Skeletal muscle tissue (tissue), 4 donors: ENCODE measurements around the gene METTL1. TPM values are rescaled to one million over a fixed set of nuclear protein-coding genes. Genes with fewer than 3 reads are reported as not detected.

Experiments
- H3K27ac ChIP-seq: one replicate; pipeline ENCODE4 v1.7.0; 2013; ENCODE audit warnings: mild to moderate bottlenecking, low read depth, low read length, inconsistent platforms
- H3K27me3 ChIP-seq, 3 donors: one replicate each; pipeline ENCODE4 v1.7.0; 2013; ENCODE audit warnings: low read length in 3 of 3; ENCODE audit not compliant: control insufficient read depth in 3 of 3, insufficient read depth in 3 of 3
- H3K36me3 ChIP-seq, 3 donors: one replicate each; pipeline ENCODE4 v1.7.0; 2013; ENCODE audit warnings: low read length in 3 of 3; ENCODE audit not compliant: control insufficient read depth in 3 of 3, insufficient read depth in 3 of 3
- H3K4me1 ChIP-seq, 3 donors: one replicate each; pipeline ENCODE4 v1.7.0; 2013; ENCODE audit warnings: low read length in 3 of 3, mild to moderate bottlenecking in 3 of 3; ENCODE audit not compliant: control insufficient read depth in 3 of 3, insufficient read depth in 3 of 3
- H3K4me3 ChIP-seq, 3 donors: one replicate each; pipeline ENCODE4 v1.7.0; 2013; ENCODE audit warnings: low read length in 3 of 3
- H3K9ac ChIP-seq, 3 donors: one replicate each; pipeline ENCODE4 v1.7.0; 2013; ENCODE audit warnings: low read length in 3 of 3, mild to moderate bottlenecking in 3 of 3, moderate library complexity in 2 of 3, low read depth in 1 of 3
- H3K9me3 ChIP-seq, 3 donors: one replicate each; pipeline ENCODE4 v1.7.0; 2013; ENCODE audit warnings: low read length in 3 of 3; ENCODE audit not compliant: control insufficient read depth in 3 of 3
- total RNA-seq: library from RNA; depleted of rRNA; stranded (reverse); fragments of >200 nt; gene quantifications from one replicate; pipeline ENCODE4 v1.2.3, GENCODE V29; 2014
- donor health status: Osteomylitis.

Gene METTL1
- total RNA-seq, 1 donor from 2014 or later, result 5.7 TPM

GRCh38 chr12:57800965-57801364, 29.1 kb upstream of the METTL1 start:
- H3K27ac ChIP-seq, result no peak overlapping the region
- peaks cover 0 to 4% (median 3%) of the 10 kb centered on the region in 3 donors for H3K4me1 ChIP-seq
- H3K27me3 ChIP-seq, result no peaks in the 10 kb centered on the region
- peaks cover 51 to 76% (median 64%) of the 10 kb centered on the region in 3 donors for H3K36me3 ChIP-seq
- no peak overlapping the region for H3K9ac ChIP-seq
- no peaks in the 10 kb centered on the region for H3K9me3 ChIP-seq
- no peak overlapping the region for H3K4me3 ChIP-seq

GRCh38 chr12:57797933-57798332, 26.0 kb upstream of the METTL1 start:
- no peak overlapping the region for H3K4me3 ChIP-seq

GRCh38 chr12:57796996-57797395, 25.1 kb upstream of the METTL1 start:
- Histone ChIP-seq H3K9ac (no peak overlapping the region), H3K4me3 (no peak overlapping the region), H3K27me3 (no peaks in the 10 kb centered on the region), H3K27ac (no peak overlapping the region), H3K9me3 (no peaks in the 10 kb centered on the region), H3K36me3 (peaks cover 40 to 67% (median 61%) of the 10 kb centered on the region in 3 donors), H3K4me1 (no peaks in the 10 kb centered on the region)

More at GRCh38 chr12:57797933-57798332, 26.0 kb upstream of the METTL1 start:
- Histone ChIP-seq H3K36me3 (peaks cover 45 to 72% (median 62%) of the 10 kb centered on the region in 3 donors), H3K27ac (no peak overlapping the region), H3K9ac (no peak overlapping the region), H3K27me3 (no peaks in the 10 kb centered on the region), H3K9me3 (no peaks in the 10 kb centered on the region), H3K4me1 (no peaks in the 10 kb centered on the region)

GRCh38 chr12:57795354-57795753, 23.4 kb upstream of the METTL1 start:
- H3K27me3 ChIP-seq, result no peaks in the 10 kb centered on the region
- H3K27ac ChIP-seq, result no peak overlapping the region
- no peaks in the 10 kb centered on the region for H3K9me3 ChIP-seq
- no peaks in the 10 kb centered on the region for H3K4me1 ChIP-seq
- no peak overlapping the region for H3K9ac ChIP-seq
- H3K36me3 ChIP-seq, result peaks cover 31 to 55% (median 51%) of the 10 kb centered on the region in 3 donors
- H3K4me3 ChIP-seq, result no peak overlapping the region

- H3K27me3 ChIP-seq, result no peaks in the 10 kb centered on the region
- no peak overlapping the region for H3K27ac ChIP-seq
- H3K4me1 ChIP-seq, result no peaks in the 10 kb centered on the region
- H3K36me3 ChIP-seq, result peaks cover 18 to 48% (median 36%) of the 10 kb centered on the region in 3 donors
- no peak overlapping the region for H3K9ac ChIP-seq
- no peaks in the 10 kb centered on the region for H3K9me3 ChIP-seq
- no peak overlapping the region for H3K4me3 ChIP-seq
Measured at GRCh38 chr12:57793920-57794319, 22.0 kb upstream of the METTL1 start.

GRCh38 chr12:57783861-57784260, 12.0 kb upstream of the METTL1 start:
- peaks cover 8 to 19% (median 10%) of the 10 kb centered on the region in 3 donors for H3K4me1 ChIP-seq
- H3K36me3 ChIP-seq, result peaks cover 24 to 40% (median 32%) of the 10 kb centered on the region in 3 donors
- H3K27me3 ChIP-seq, result no peaks in the 10 kb centered on the region
- no peak overlapping the region for H3K27ac ChIP-seq
- H3K4me3 ChIP-seq, result no peak overlapping the region
- no peaks in the 10 kb centered on the region for H3K9me3 ChIP-seq
- no peak overlapping the region for H3K9ac ChIP-seq

GRCh38 chr12:57783466-57783801, 11.5 kb upstream of the METTL1 start:
- Histone ChIP-seq H3K27me3 (no peaks in the 10 kb centered on the region), H3K4me3 (peak overlapping the region; percentile 97 to 100 (median 100)), H3K9me3 (no peaks in the 10 kb centered on the region), H3K27ac (no peak overlapping the region), H3K4me1 (peaks cover 8 to 19% (median 10%) of the 10 kb centered on the region in 3 donors), H3K9ac (peak overlapping the region; percentile 88 to 97 (median 97)), H3K36me3 (peaks cover 24 to 37% (median 30%) of the 10 kb centered on the region in 3 donors)

- peaks cover 8 to 19% (median 10%) of the 10 kb centered on the region in 3 donors for H3K4me1 ChIP-seq
- H3K9ac ChIP-seq, result peak within 1 kb of the TSS; percentile 88 to 97 (median 97)
- H3K36me3 ChIP-seq, result peaks cover 23 to 35% (median 28%) of the 10 kb centered on the region in 3 donors
- H3K4me3 ChIP-seq, result peak within 1 kb of the TSS; percentile 97 to 100 (median 100)
- H3K9me3 ChIP-seq, result no peaks in the 10 kb centered on the region
- H3K27ac ChIP-seq, result peak within 1 kb of the TSS; percentile 61
- H3K27me3 ChIP-seq, result no peaks in the 10 kb centered on the region
Measured at GRCh38 chr12:57782608-57783465, 10.9 kb upstream of the METTL1 start, which contains the start of gene TSFM. Gene TSFM, plus strand, starts transcription at chr12:57782787. Its CDS starts 15 bp downstream, at chr12:57782802.

GRCh38 chr12:57782243-57782607, 10.3 kb upstream of the METTL1 start:
- Histone ChIP-seq H3K9ac (peak overlapping the region in 1 of 3 donors; percentile 4), H3K27ac (no peak overlapping the region), H3K27me3 (no peaks in the 10 kb centered on the region), H3K36me3 (peaks cover 21 to 34% (median 27%) of the 10 kb centered on the region in 3 donors), H3K9me3 (no peaks in the 10 kb centered on the region), H3K4me3 (peak overlapping the region; percentile 97 to 100 (median 100)), H3K4me1 (peaks cover 8 to 19% (median 10%) of the 10 kb centered on the region in 3 donors)

GRCh38 chr12:57781801-57782200, 9.9 kb upstream of the METTL1 start:
- no peak overlapping the region for H3K4me3 ChIP-seq
- no peaks in the 10 kb centered on the region for H3K9me3 ChIP-seq
- no peak overlapping the region for H3K27ac ChIP-seq
- no peak overlapping the region for H3K9ac ChIP-seq
- peaks cover 8 to 19% (median 10%) of the 10 kb centered on the region in 3 donors for H3K4me1 ChIP-seq
- no peaks in the 10 kb centered on the region for H3K27me3 ChIP-seq
- H3K36me3 ChIP-seq, result peaks cover 17 to 30% (median 23%) of the 10 kb centered on the region in 3 donors
